ENCODE results near the gene STAT1.
A peak's percentile ranks its signal among the peaks of the same experiment; 100 is the strongest.

The STAT1 gene

GRCh38 chr2:191013932-191014652 lies at the start of gene STAT1:
TSS of gene STAT1 (minus strand) at chr2:191014171. CDS start at chr2:191010003, 4,168 bp downstream.
- DNase-seq (ENCODE audit: low spot score): peak; percentile 94

- no peak for DNase-seq (ENCODE audit: low spot score)
These were observed 49.6 kb upstream of the STAT1 start for GRCh38 chr2:191063584-191063983.

- no peak for DNase-seq (ENCODE audit: low spot score)
These were observed 47.5 kb upstream of the STAT1 start for GRCh38 chr2:191061381-191061980.

- DNase-seq (ENCODE audit: low spot score): no peak
These were observed 45.3 kb upstream of the STAT1 start for GRCh38 chr2:191059308-191059707.

- DNase-seq (ENCODE audit: low spot score): no peak
These were observed 42.3 kb upstream of the STAT1 start for GRCh38 chr2:191056228-191056627.

GRCh38 chr2:191053256-191053655 lies 39.3 kb upstream of the STAT1 start:
- DNase-seq (ENCODE audit: low spot score): no peak

GRCh38 chr2:191051825-191052778 lies 38.1 kb upstream of the STAT1 start:
- peak; percentile 75 for DNase-seq (ENCODE audit: low spot score)

- no peak for DNase-seq (ENCODE audit: low spot score)
These were observed 37.2 kb upstream of the STAT1 start for GRCh38 chr2:191051177-191051576.

GRCh38 chr2:191050640-191050987 lies 36.6 kb upstream of the STAT1 start:
- no peak for DNase-seq (ENCODE audit: low spot score)

GRCh38 chr2:191049728-191050639 lies 36.0 kb upstream of the STAT1 start:
- DNase-seq (ENCODE audit: low spot score): peak; percentile 43

- DNase-seq (ENCODE audit: low spot score): no peak
These were observed 34.1 kb upstream of the STAT1 start for GRCh38 chr2:191048073-191048472.

- no peak for DNase-seq (ENCODE audit: low spot score)
These were observed 31.2 kb upstream of the STAT1 start for GRCh38 chr2:191045141-191045540.

- DNase-seq (ENCODE audit: low spot score): no peak
These were observed 29.5 kb upstream of the STAT1 start for GRCh38 chr2:191043438-191043837.

- DNase-seq (ENCODE audit: low spot score): no peak
These were observed 27.6 kb upstream of the STAT1 start for GRCh38 chr2:191041418-191042161.

- DNase-seq (ENCODE audit: low spot score): no peak
These were observed 25.6 kb upstream of the STAT1 start for GRCh38 chr2:191039616-191040015.

GRCh38 chr2:191038741-191039140 lies 24.8 kb upstream of the STAT1 start:
- no peak for DNase-seq (ENCODE audit: low spot score)

- DNase-seq (ENCODE audit: low spot score): no peak
These were observed 24.3 kb upstream of the STAT1 start for GRCh38 chr2:191038241-191038725.

- DNase-seq (ENCODE audit: low spot score): no peak
These were observed 23.4 kb upstream of the STAT1 start for GRCh38 chr2:191037351-191037750.

- no peak for DNase-seq (ENCODE audit: low spot score)
These were observed 22.4 kb upstream of the STAT1 start for GRCh38 chr2:191036363-191036762.

GRCh38 chr2:191032588-191033429 lies 18.8 kb upstream of the STAT1 start:
- DNase-seq (ENCODE audit: low spot score): no peak
